Adrenal gland (tissue), 5 donors: ENCODE measurements around the gene LILRB2.

Source experiments
- CTCF ChIP-seq, 6 experiments: fragments of 450-650 bp in 4 of 6; fragments of 200-600 bp in 2 of 6; sonication (generic) in 1 of 6; IDR thresholded peaks; 1 replicate in 5 of 6; 2 replicates in 1 of 6; pipeline versions ENCODE4 v1.5.1 to v1.8.0; 2016 to 2021; ENCODE audit warnings: antibody characterized with exemption in 6 of 6, mild to moderate bottlenecking in 2 of 6, moderate library complexity in 1 of 6
- POLR2A ChIP-seq, 2 donors: fragments of 450-650 bp; IDR thresholded peaks; one replicate each; pipeline ENCODE4 v1.6.1; 2017; ENCODE audit warnings: antibody characterized with exemption in 2 of 2, mild to moderate bottlenecking in 2 of 2, moderate library complexity in 1 of 2
- donor health status: DM: no; HTN: no; CAD: no.

- TF ChIP-seq CTCF (IDR thresholded peaks at IDR 0.05) (no peak), POLR2A (IDR thresholded peaks at IDR 0.05) (no peak)
Measured at GRCh38 chr19:54271106-54271505, 9.8 kb downstream of the LILRB2 start.
